Measurements from ENCODE around the gene SLC43A1.

DNA sequence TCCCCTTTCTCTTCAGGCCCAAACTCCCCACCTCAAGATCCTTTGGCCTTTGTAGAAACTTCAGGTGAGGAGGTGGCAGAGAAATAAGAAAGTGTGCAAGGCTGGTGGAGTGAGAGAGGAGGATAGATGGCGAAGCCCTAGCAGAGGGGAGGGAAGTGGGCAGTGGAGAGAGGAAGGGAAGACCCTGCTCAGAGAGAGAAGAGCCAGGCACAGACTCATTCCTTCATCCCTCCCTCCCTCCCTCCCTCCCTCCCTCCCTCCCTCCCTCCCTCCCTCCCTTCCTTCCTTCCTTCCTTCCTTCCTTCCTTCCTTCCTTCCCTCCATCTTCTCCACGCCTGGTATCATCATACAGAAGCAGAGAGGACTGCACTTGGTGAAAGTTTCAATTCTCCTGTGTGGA, 34.2 kb downstream of the SLC43A1 start:
- no peak for TF ChIP-seq CTCF (IDR thresholded peaks at IDR 0.05)
- TF ChIP-seq POLR2A (IDR thresholded peaks at IDR 0.05): no peak

Measured in esophagus squamous epithelium (tissue), 4 donors.